HCT116 (cell line): ENCODE results near the gene CEP162. TPM values are rescaled to one million over a fixed set of nuclear protein-coding genes. Genes with fewer than 3 reads are reported as not detected.

Source experiments
- ATAC-seq: fragments of 200-7000 bp; cut with Tn5 transposase; 2 replicates; pipeline ENCODE4 v1.9.1; 2020; ENCODE audit warnings: mild to moderate bottlenecking, moderate library complexity
- BruUV-seq: library from RNA; stranded (reverse); fragments of 400-500 nt; replicated peaks from 2 replicates; lab custom pipeline; 2021; lab: Mats Ljungman, UMichigan
- CTCF ChIA-PET: fragments of 300-600 bp; sonication (Branson Sonifier 250); formaldehyde crosslinking; loops from one replicate; lab custom pipeline; 2021; ENCODE audit warnings: antibody characterized with exemption; lab: Charles Lee
- POLR2A ChIA-PET: fragments of 300-600, 350-600 bp; sonication (Branson Sonifier 250); formaldehyde crosslinking; loops from one replicate; lab custom pipeline; 2021; ENCODE audit warnings: antibody characterized with exemption; lab: Charles Lee
- RAD21 ChIA-PET, 2 experiments: fragments of 300-600 bp; sonication (Branson Sonifier 250); formaldehyde crosslinking; loops; one replicate each; lab custom pipeline; 2023; ENCODE audit warnings: low total read pairs in 2 of 2; ENCODE audit not compliant: uncharacterized antibody in 2 of 2, unreplicated experiment in 2 of 2, low non-redundant PET in 1 of 2; lab: Charles Lee
- DNase-seq: peaks from one replicate; pipeline ENCODE4 v3.0.0-alpha.2; 2010; ENCODE audit warnings: low read depth, low spot score
- H2AFZ ChIP-seq: fragments of 200-600 bp; shearing (Covaris generic), sonication (generic); 2 replicates; pipeline ENCODE4 v1.6.1; 2017; ENCODE audit warnings: low read depth, mixed run types, mixed read lengths, antibody characterized with exemption, low read length; ENCODE audit not compliant: poor library complexity, severe bottlenecking
- H3K27ac ChIP-seq: 2 replicates; pipeline ENCODE4 v1.5.1; 2012; ENCODE audit warnings: low read depth, low read length
- H3K27me3 ChIP-seq: fragments of 200-600 bp; sonication (generic); 2 replicates; pipeline ENCODE4 v1.6.1; 2016; ENCODE audit warnings: mixed run types, low read length, mixed read lengths; ENCODE audit not compliant: insufficient read depth
- H3K36me3 ChIP-seq, 2 experiments: fragments of 200-500 bp in 1 of 2; fragments of 200-600 bp in 1 of 2; sonication (Bioruptor generic) in 1 of 2; sonication (generic) in 1 of 2; 2 replicates each; pipeline versions ENCODE4 v1.5.1 to v1.6.1; 2014 to 2016; ENCODE audit warnings: low read length in 2 of 2, inconsistent platforms in 1 of 2, mixed read lengths in 1 of 2, mixed run types in 1 of 2; ENCODE audit not compliant: insufficient read depth in 2 of 2, control insufficient read depth in 1 of 2
- H3K4me1 ChIP-seq, 2 experiments: fragments of 200-600 bp in 1 of 2; sonication (generic) in 1 of 2; 2 replicates each; pipeline versions ENCODE4 v1.5.1 to v1.6.1; 2012 to 2017; ENCODE audit warnings: low read length in 2 of 2, inconsistent platforms in 1 of 2, mild to moderate bottlenecking in 1 of 2, mixed read lengths in 1 of 2, mixed run types in 1 of 2, moderate library complexity in 1 of 2; ENCODE audit not compliant: insufficient read depth in 2 of 2, control insufficient read depth in 1 of 2
- H3K4me2 ChIP-seq: fragments of 200-600 bp; sonication (generic); 2 replicates; pipeline ENCODE4 v1.6.1; 2017; ENCODE audit warnings: mixed run types, low read length, mixed read lengths
- H3K4me3 ChIP-seq, 2 experiments: fragments of 200-600 bp in 1 of 2; sonication (generic) in 1 of 2; replicated peaks in 1 of 2; 2 replicates each; pipeline ENCODE4 v1.5.1; 2011 to 2016; ENCODE audit warnings: low read length in 2 of 2, control low read depth in 1 of 2, low read depth in 1 of 2, mild to moderate bottlenecking in 1 of 2, mixed read lengths in 1 of 2, mixed run types in 1 of 2
- H3K79me2 ChIP-seq: fragments of 200-600 bp; sonication (generic); 2 replicates; pipeline ENCODE4 v1.6.1; 2017; ENCODE audit warnings: mild to moderate bottlenecking, mixed run types, low read length, moderate library complexity, mixed read lengths; ENCODE audit not compliant: insufficient read depth
- H3K9ac ChIP-seq: fragments of 200-600 bp; sonication (generic); 2 replicates; pipeline ENCODE4 v1.6.1; 2016; ENCODE audit warnings: low read length, mixed read lengths
- H3K9me2 ChIP-seq: fragments of 200-600 bp; sonication (generic), shearing (Covaris generic); 2 replicates; pipeline ENCODE4 v1.6.1; 2017; ENCODE audit warnings: mixed run types, mild to moderate bottlenecking, moderate library complexity; ENCODE audit not compliant: insufficient read depth
- H3K9me3 ChIP-seq, 2 experiments: fragments of 200-500 bp in 1 of 2; fragments of 200-600 bp in 1 of 2; sonication (Bioruptor generic) in 1 of 2; sonication (generic) in 1 of 2; 2 replicates each; pipeline ENCODE4 v1.6.1; 2014 to 2017; ENCODE audit warnings: low read length in 2 of 2, mixed read lengths in 2 of 2, inconsistent platforms in 1 of 2, low read depth in 1 of 2, mild to moderate bottlenecking in 1 of 2, mixed run types in 1 of 2, moderate library complexity in 1 of 2; ENCODE audit not compliant: control insufficient read depth in 1 of 2, insufficient read depth in 1 of 2
- H4K20me1 ChIP-seq: fragments of 200-600 bp; sonication (generic), shearing (Covaris generic); 2 replicates; pipeline ENCODE4 v1.6.1; 2017; ENCODE audit warnings: mixed run types, mild to moderate bottlenecking, moderate library complexity; ENCODE audit not compliant: insufficient read depth
- EGR1 ChIP-seq: IDR thresholded peaks from 2 replicates; pipeline ENCODE4 v1.6.1; 2012; ENCODE audit warnings: low read depth
- POLR2A ChIP-seq: IDR thresholded peaks from 2 replicates; pipeline ENCODE4 v1.7.0; 2011; ENCODE audit warnings: borderline replicate concordance; ENCODE audit not compliant: insufficient read depth, insufficient read length; ENCODE audit errors: extremely low read depth
- RAD21 ChIP-seq: IDR thresholded peaks from 2 replicates; pipeline ENCODE4 v1.6.1; 2012; ENCODE audit warnings: low read depth, mild to moderate bottlenecking
- SIN3A ChIP-seq: IDR thresholded peaks from 2 replicates; pipeline ENCODE4 v1.6.1; 2012; ENCODE audit warnings: low read depth
- YY1 ChIP-seq: IDR thresholded peaks from 2 replicates; pipeline ENCODE4 v1.6.1; 2011; ENCODE audit warnings: low read length, low read depth, moderate library complexity, mild to moderate bottlenecking; ENCODE audit not compliant: insufficient replicate concordance; ENCODE audit errors: extremely low read depth
- intact Hi-C: fragments of 100-400 bp; cut with micrococcal nuclease; formaldehyde crosslinking; loops from 2 replicates; pipeline ENCODE4 v1.10.0; 2022
- total RNA-seq: library from RNA; stranded (reverse); gene quantifications from one replicate; pipeline ENCODE4 v1.2.1, GENCODE V29; 2021; ENCODE audit not compliant: unreplicated experiment
- TF ChIP-seq, protein P1 (sequence below): IDR thresholded peaks from 2 replicates; pipeline ENCODE4 v1.6.1; 2012; ENCODE audit warnings: low read depth
- TF ChIP-seq, protein P2 (sequence below): IDR thresholded peaks from 2 replicates; pipeline ENCODE4 v1.6.1; 2012
- TF ChIP-seq, protein P3 (sequence below): IDR thresholded peaks from 2 replicates; pipeline ENCODE4 v1.6.1; 2011; ENCODE audit warnings: mild to moderate bottlenecking, low read length, moderate library complexity; ENCODE audit not compliant: insufficient replicate concordance; ENCODE audit errors: extremely low read depth

Gene CEP162
- total RNA-seq, 1 experiment from 2014 or later: 5.5 TPM

DNA sequence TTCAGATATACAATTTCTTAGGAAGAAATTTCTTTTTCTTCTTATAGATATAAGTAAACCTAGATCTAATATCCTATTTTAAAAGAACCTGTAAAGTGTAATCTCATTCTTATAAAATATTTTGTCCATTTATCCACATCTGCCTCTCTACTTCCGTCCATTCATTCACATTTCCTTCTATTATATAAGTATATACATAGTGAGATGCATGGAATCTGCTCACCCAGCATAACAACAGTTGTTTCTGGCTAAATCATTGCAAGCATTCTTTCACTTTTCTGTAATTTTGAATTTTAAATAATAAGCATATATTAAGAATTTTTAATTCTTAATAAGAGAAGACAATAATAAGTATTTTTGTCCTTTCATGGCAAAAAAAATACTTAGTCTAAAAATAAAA lies 45.4 kb downstream of the CEP162 start:
- H3K4me3 ChIP-seq: no peak overlapping the region
- no peak for DNase-seq
- POLR2A ChIA-PET: no interaction called here
- CTCF ChIA-PET: no interaction called here
- 0 out of 4 replicates have a peak, but pooled peaks cover 0 to 3% of the 10 kb centered on the region in 2 experiments for H3K4me1 ChIP-seq
- no peaks in the 10 kb centered on the region for H3K79me2 ChIP-seq
- H3K9me2 ChIP-seq: no peaks in the 10 kb centered on the region
- no peaks in the 10 kb centered on the region for H3K9me3 ChIP-seq
- intact Hi-C loops: no loop called here
- no peaks in the 10 kb centered on the region for H3K36me3 ChIP-seq
- no peak for ATAC-seq
- no peak overlapping the region for H3K9ac ChIP-seq
- RAD21 ChIA-PET: no interaction called here
- H4K20me1 ChIP-seq: peaks cover 4% of the 10 kb centered on the region; the same call in 1 of the 2 replicates
- TF ChIP-seq, protein P1, sequence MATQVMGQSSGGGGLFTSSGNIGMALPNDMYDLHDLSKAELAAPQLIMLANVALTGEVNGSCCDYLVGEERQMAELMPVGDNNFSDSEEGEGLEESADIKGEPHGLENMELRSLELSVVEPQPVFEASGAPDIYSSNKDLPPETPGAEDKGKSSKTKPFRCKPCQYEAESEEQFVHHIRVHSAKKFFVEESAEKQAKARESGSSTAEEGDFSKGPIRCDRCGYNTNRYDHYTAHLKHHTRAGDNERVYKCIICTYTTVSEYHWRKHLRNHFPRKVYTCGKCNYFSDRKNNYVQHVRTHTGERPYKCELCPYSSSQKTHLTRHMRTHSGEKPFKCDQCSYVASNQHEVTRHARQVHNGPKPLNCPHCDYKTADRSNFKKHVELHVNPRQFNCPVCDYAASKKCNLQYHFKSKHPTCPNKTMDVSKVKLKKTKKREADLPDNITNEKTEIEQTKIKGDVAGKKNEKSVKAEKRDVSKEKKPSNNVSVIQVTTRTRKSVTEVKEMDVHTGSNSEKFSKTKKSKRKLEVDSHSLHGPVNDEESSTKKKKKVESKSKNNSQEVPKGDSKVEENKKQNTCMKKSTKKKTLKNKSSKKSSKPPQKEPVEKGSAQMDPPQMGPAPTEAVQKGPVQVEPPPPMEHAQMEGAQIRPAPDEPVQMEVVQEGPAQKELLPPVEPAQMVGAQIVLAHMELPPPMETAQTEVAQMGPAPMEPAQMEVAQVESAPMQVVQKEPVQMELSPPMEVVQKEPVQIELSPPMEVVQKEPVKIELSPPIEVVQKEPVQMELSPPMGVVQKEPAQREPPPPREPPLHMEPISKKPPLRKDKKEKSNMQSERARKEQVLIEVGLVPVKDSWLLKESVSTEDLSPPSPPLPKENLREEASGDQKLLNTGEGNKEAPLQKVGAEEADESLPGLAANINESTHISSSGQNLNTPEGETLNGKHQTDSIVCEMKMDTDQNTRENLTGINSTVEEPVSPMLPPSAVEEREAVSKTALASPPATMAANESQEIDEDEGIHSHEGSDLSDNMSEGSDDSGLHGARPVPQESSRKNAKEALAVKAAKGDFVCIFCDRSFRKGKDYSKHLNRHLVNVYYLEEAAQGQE: no peak
- TF ChIP-seq, protein P2, sequence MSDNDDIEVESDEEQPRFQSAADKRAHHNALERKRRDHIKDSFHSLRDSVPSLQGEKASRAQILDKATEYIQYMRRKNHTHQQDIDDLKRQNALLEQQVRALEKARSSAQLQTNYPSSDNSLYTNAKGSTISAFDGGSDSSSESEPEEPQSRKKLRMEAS: no peak
- TF ChIP-seq SIN3A (no peak), POLR2A (no peak), YY1 (no peak), EGR1 (no peak), RAD21 (no peak)
- TF ChIP-seq, protein P3, sequence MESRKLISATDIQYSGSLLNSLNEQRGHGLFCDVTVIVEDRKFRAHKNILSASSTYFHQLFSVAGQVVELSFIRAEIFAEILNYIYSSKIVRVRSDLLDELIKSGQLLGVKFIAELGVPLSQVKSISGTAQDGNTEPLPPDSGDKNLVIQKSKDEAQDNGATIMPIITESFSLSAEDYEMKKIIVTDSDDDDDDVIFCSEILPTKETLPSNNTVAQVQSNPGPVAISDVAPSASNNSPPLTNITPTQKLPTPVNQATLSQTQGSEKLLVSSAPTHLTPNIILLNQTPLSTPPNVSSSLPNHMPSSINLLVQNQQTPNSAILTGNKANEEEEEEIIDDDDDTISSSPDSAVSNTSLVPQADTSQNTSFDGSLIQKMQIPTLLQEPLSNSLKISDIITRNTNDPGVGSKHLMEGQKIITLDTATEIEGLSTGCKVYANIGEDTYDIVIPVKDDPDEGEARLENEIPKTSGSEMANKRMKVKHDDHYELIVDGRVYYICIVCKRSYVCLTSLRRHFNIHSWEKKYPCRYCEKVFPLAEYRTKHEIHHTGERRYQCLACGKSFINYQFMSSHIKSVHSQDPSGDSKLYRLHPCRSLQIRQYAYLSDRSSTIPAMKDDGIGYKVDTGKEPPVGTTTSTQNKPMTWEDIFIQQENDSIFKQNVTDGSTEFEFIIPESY: no peak
- no peak overlapping the region for H3K27ac ChIP-seq
- H3K4me2 ChIP-seq: no peak overlapping the region
- H3K27me3 ChIP-seq: no peaks in the 10 kb centered on the region
- no peak overlapping the region for H2AFZ ChIP-seq
- BruUV-seq: no TSS peak
